Measurements from ENCODE around the gene PKN1. TPM values are rescaled to one million over a fixed set of nuclear protein-coding genes. Genes with fewer than 3 reads are reported as not detected.
A peak's percentile ranks its signal among the peaks of the same experiment; 100 is the strongest.
"Not testable (repeated sequence)": the region's sequence is repeated elsewhere in the genome, so short reads cannot be mapped to it uniquely, and the experiment has no call there.

Gene PKN1
- polyA plus RNA-seq, 3 donors = 49.5 to 119 (median 49.6) TPM

GRCh38 chr19:14402332-14403144 lies 30.6 kb upstream of the PKN1 start:
- H4K20me1 ChIP-seq (ENCODE audit: insufficient read depth, low read length) = peaks cover 95% of the 10 kb centered on the region
- H3K9ac ChIP-seq (ENCODE audit: insufficient read depth, low read length, poor library complexity, severe bottlenecking) = no peak overlapping the region
- peak overlapping the region; percentile 90 to 99 (median 95) for H3K27ac Mint-ChIP-seq
- no peak overlapping the region for H2AFZ ChIP-seq (ENCODE audit: insufficient read depth, low read depth, low read length, poor library complexity, severe bottlenecking)
- WGBS (ENCODE audit: insufficient coverage) = 71% methylated on average over 13 of the region's 26 CpGs
- TF ChIP-seq, protein P1, sequence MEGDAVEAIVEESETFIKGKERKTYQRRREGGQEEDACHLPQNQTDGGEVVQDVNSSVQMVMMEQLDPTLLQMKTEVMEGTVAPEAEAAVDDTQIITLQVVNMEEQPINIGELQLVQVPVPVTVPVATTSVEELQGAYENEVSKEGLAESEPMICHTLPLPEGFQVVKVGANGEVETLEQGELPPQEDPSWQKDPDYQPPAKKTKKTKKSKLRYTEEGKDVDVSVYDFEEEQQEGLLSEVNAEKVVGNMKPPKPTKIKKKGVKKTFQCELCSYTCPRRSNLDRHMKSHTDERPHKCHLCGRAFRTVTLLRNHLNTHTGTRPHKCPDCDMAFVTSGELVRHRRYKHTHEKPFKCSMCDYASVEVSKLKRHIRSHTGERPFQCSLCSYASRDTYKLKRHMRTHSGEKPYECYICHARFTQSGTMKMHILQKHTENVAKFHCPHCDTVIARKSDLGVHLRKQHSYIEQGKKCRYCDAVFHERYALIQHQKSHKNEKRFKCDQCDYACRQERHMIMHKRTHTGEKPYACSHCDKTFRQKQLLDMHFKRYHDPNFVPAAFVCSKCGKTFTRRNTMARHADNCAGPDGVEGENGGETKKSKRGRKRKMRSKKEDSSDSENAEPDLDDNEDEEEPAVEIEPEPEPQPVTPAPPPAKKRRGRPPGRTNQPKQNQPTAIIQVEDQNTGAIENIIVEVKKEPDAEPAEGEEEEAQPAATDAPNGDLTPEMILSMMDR (IDR thresholded peaks at IDR 0.05) = no peak
- H3K4me1 ChIP-seq (ENCODE audit: control insufficient read depth in 1 of 2, insufficient read depth in 2 of 2, low read length in 2 of 2) = peaks cover 22 to 28% of the 10 kb centered on the region in 2 donors
- peaks cover 12% of the 10 kb centered on the region for H3K79me2 ChIP-seq (ENCODE audit: insufficient read depth, low read length)
- peaks cover 0 to 7% (median 0%) of the 10 kb centered on the region in 3 donors for H3K27me3 Mint-ChIP-seq (ENCODE audit: low read depth in 3 of 3)
- H3K36me3 ChIP-seq (replicated peaks in 1 of 2; ENCODE audit: control insufficient read depth in 1 of 2, insufficient read depth in 2 of 2, low read length in 2 of 2) = peaks cover 82 to 92% of the 10 kb centered on the region in 2 donors
- peaks cover 23% of the 10 kb centered on the region for H3K4me1 Mint-ChIP-seq
- no peak overlapping the region for H3K4me2 ChIP-seq (replicated peaks; ENCODE audit: extremely low read depth, low read length, poor library complexity, severe bottlenecking)
- peaks cover 0 to 5% (median 2%) of the 10 kb centered on the region in 7 donors for H3K9me3 Mint-ChIP-seq
- peak overlapping the region; percentile 74 to 83 for H3K27ac ChIP-seq (ENCODE audit: low read depth in 1 of 2, low read length in 2 of 2)
- intact Hi-C loops (cut with micrococcal nuclease) = loop anchor here (5.0 to 10.0 kb wide), 2 partner anchors 40 to 258 kb away; no protein-coding TSS in a partner anchor
- no peaks in the 10 kb centered on the region for H3K27me3 ChIP-seq (ENCODE audit: control insufficient read depth in 2 of 2, insufficient read depth in 2 of 2, low read length in 2 of 2)
- peak; percentile 84 to 92 (median 88) for DNase-seq
- peak overlapping the region; percentile 47 to 51 for H3K4me3 Mint-ChIP-seq
- H3K4me3 ChIP-seq (replicated peaks in 1 of 3; ENCODE audit: low read depth in 2 of 3, low read length in 3 of 3) = no peak overlapping the region
- H3K36me3 Mint-ChIP-seq = peaks cover 66 to 92% of the 10 kb centered on the region in 2 donors
- H3K9me3 ChIP-seq (replicated peaks in 1 of 2; ENCODE audit: control insufficient read depth in 1 of 2, insufficient read depth in 1 of 2, low read length in 2 of 2) = no peaks in the 10 kb centered on the region

- not testable (repeated sequence) for H3K9me3 Mint-ChIP-seq; H3K27me3 Mint-ChIP-seq (ENCODE audit: low read depth in 3 of 3); H3K4me2 ChIP-seq (replicated peaks; ENCODE audit: extremely low read depth, low read length, poor library complexity, severe bottlenecking); H3K9me3 ChIP-seq (replicated peaks in 1 of 2; ENCODE audit: control insufficient read depth in 1 of 2, insufficient read depth in 1 of 2, low read length in 2 of 2); H3K4me3 ChIP-seq (replicated peaks in 1 of 3; ENCODE audit: low read depth in 2 of 3, low read length in 3 of 3); DNase-seq; H3K4me3 Mint-ChIP-seq; H3K27me3 ChIP-seq (ENCODE audit: control insufficient read depth in 2 of 2, insufficient read depth in 2 of 2, low read length in 2 of 2); H2AFZ ChIP-seq (ENCODE audit: insufficient read depth, low read depth, low read length, poor library complexity, severe bottlenecking); H3K9ac ChIP-seq (ENCODE audit: insufficient read depth, low read length, poor library complexity, severe bottlenecking)
- Mint-ChIP-seq H3K4me1 (peaks cover 23% of the 10 kb centered on the region), H3K36me3 (peaks cover 67 to 94% of the 10 kb centered on the region in 2 donors), H3K27ac (peak overlapping the region in 5 of 7 donors; percentile 14 to 95 (median 50))
- intact Hi-C loops (cut with micrococcal nuclease) = loop anchor here (5.0 to 10.0 kb wide), 2 partner anchors 41 to 259 kb away; no protein-coding TSS in a partner anchor
- WGBS (ENCODE audit: insufficient coverage) = 100% methylated on average over 4 of the region's 15 CpGs
- Histone ChIP-seq H3K4me1 (ENCODE audit: control insufficient read depth in 1 of 2, insufficient read depth in 2 of 2, low read length in 2 of 2) (peaks cover 22 to 28% of the 10 kb centered on the region in 2 donors), H3K79me2 (ENCODE audit: insufficient read depth, low read length) (peaks cover 18% of the 10 kb centered on the region), H4K20me1 (ENCODE audit: insufficient read depth, low read length) (peaks cover 97% of the 10 kb centered on the region), H3K27ac (ENCODE audit: low read depth in 1 of 2, low read length in 2 of 2) (peak overlapping the region in 1 of 2 donors; percentile 26), H3K36me3 (replicated peaks in 1 of 2; ENCODE audit: control insufficient read depth in 1 of 2, insufficient read depth in 2 of 2, low read length in 2 of 2) (peaks cover 84 to 94% of the 10 kb centered on the region in 2 donors)
Observed at GRCh38 chr19:14403145-14403930, 29.8 kb upstream of the PKN1 start.

Measured in CD14-positive monocyte (primary cell).